ENCODE measurements around the gene ARHGEF2. TPM values are rescaled to one million over a fixed set of nuclear protein-coding genes. Genes with fewer than 3 reads are reported as not detected.
A peak's percentile ranks its signal among the peaks of the same experiment; 100 is the strongest.

Gene ARHGEF2
- polyA plus RNA-seq, 3 donors: 15.4 to 271 (median 18.6) TPM

DNA sequence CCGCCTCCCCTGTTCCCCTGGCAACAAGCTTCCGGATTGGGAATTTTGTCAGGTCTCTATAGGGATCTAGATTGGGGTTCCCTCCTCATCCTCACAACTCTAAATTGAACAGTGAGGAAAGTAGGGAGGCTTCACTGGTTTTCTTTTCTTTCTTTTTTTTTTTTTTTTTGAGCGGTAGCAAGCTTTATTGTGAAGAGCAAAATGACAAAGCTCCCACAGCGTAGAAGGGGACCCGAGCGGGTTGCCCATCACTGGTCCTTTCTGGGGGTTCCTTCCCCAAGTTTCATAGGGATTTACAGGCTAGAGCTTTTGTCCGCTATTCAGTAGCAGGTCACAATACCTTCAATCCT, 10.3 kb downstream of the ARHGEF2 start:
- 42% methylated on average over 4 of the region's 7 CpGs for WGBS (ENCODE audit: insufficient coverage)
- no peak for DNase-seq
- H3K9ac ChIP-seq (ENCODE audit: insufficient read depth, low read length, poor library complexity, severe bottlenecking): peak overlapping the region; percentile 61
- H3K4me3 ChIP-seq (replicated peaks in 1 of 3; ENCODE audit: low read depth in 2 of 3, low read length in 3 of 3): peak overlapping the region; percentile 3 to 94 (median 21)
- peaks cover 97% of the 10 kb centered on the region for H3K79me2 ChIP-seq (ENCODE audit: insufficient read depth, low read length)
- intact Hi-C loops (cut with micrococcal nuclease): no loop called here
- Mint-ChIP-seq H3K36me3 (peaks cover 70 to 83% of the 10 kb centered on the region in 2 donors), H3K4me3 (peak overlapping the region; percentile 81 to 88), H3K27me3 (ENCODE audit: low read depth in 3 of 3) (no peaks in the 10 kb centered on the region), H3K9me3 (no peaks in the 10 kb centered on the region), H3K27ac (peak overlapping the region; percentile 91 to 99 (median 95)), H3K4me1 (peaks cover 80% of the 10 kb centered on the region)
- peaks cover 97% of the 10 kb centered on the region for H4K20me1 ChIP-seq (ENCODE audit: insufficient read depth, low read length)
- peaks cover 75 to 83% of the 10 kb centered on the region in 2 donors for H3K36me3 ChIP-seq (replicated peaks in 1 of 2; ENCODE audit: control insufficient read depth in 1 of 2, insufficient read depth in 2 of 2, low read length in 2 of 2)
- H2AFZ ChIP-seq (ENCODE audit: insufficient read depth, low read depth, low read length, poor library complexity, severe bottlenecking): no peak overlapping the region
- H3K27ac ChIP-seq (ENCODE audit: low read depth in 1 of 2, low read length in 2 of 2): peak overlapping the region; percentile 60 to 97
- H3K4me2 ChIP-seq (replicated peaks; ENCODE audit: extremely low read depth, low read length, poor library complexity, severe bottlenecking): peak overlapping the region; percentile 83
- no peak for TF ChIP-seq CTCF (IDR thresholded peaks at IDR 0.05)
- peaks cover 84% of the 10 kb centered on the region in 2 donors for H3K4me1 ChIP-seq (ENCODE audit: control insufficient read depth in 1 of 2, insufficient read depth in 2 of 2, low read length in 2 of 2)
- H3K27me3 ChIP-seq (ENCODE audit: control insufficient read depth in 2 of 2, insufficient read depth in 2 of 2, low read length in 2 of 2): no peaks in the 10 kb centered on the region
- no peaks in the 10 kb centered on the region for H3K9me3 ChIP-seq (replicated peaks in 1 of 2; ENCODE audit: control insufficient read depth in 1 of 2, insufficient read depth in 1 of 2, low read length in 2 of 2)

DNA sequence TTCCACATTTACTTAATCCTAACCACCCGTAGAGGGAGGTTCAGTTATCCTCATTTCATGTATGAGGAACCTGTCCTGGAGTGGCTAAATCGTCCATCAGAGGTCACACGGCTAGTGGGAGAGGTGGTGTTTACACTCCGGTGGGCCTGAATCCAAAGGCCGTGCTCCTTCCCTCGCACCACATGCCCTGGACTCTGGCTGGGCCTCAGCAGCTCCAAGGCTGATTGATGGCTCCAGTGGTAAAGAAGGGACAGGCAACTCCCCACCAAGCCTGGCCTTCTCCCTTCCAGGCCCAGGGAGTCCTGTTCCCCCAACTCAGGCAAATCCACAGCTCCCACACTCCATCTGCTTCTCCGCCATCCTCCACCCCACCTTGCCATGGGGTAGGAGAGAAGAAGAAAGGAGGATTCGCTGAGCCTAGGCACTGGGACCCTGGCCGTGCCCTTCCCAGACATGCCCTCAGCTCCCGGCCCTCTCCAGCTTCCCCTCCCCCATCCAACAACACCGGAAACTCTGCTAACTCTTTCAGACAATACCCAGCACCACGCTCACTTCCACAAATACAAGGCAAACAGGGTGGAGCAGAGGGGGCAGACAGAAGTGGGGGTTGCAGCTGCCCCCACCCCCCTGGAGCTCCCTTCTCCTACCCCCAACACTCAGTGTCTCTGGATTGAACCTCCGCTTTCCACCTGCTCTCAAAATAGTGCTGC, 10.9 kb downstream of the ARHGEF2 start:
- Mint-ChIP-seq H3K4me1 (peaks cover 80% of the 10 kb centered on the region), H3K27me3 (ENCODE audit: low read depth in 3 of 3) (no peaks in the 10 kb centered on the region), H3K27ac (peak overlapping the region; percentile 91 to 99 (median 95)), H3K4me3 (peak overlapping the region; percentile 81 to 88), H3K36me3 (peaks cover 70 to 83% of the 10 kb centered on the region in 2 donors), H3K9me3 (no peaks in the 10 kb centered on the region)
- no peak overlapping the region for H2AFZ ChIP-seq (ENCODE audit: insufficient read depth, low read depth, low read length, poor library complexity, severe bottlenecking)
- peaks cover 79 to 83% of the 10 kb centered on the region in 2 donors for H3K36me3 ChIP-seq (replicated peaks in 1 of 2; ENCODE audit: control insufficient read depth in 1 of 2, insufficient read depth in 2 of 2, low read length in 2 of 2)
- no peaks in the 10 kb centered on the region for H3K9me3 ChIP-seq (replicated peaks in 1 of 2; ENCODE audit: control insufficient read depth in 1 of 2, insufficient read depth in 1 of 2, low read length in 2 of 2)
- peak overlapping the region; percentile 60 to 97 for H3K27ac ChIP-seq (ENCODE audit: low read depth in 1 of 2, low read length in 2 of 2)
- peak in 1 of 3 donors; percentile 33 for DNase-seq
- peaks cover 97% of the 10 kb centered on the region for H3K79me2 ChIP-seq (ENCODE audit: insufficient read depth, low read length)
- peaks cover 84% of the 10 kb centered on the region in 2 donors for H3K4me1 ChIP-seq (ENCODE audit: control insufficient read depth in 1 of 2, insufficient read depth in 2 of 2, low read length in 2 of 2)
- peak overlapping the region; percentile 3 to 94 (median 21) for H3K4me3 ChIP-seq (replicated peaks in 1 of 3; ENCODE audit: low read depth in 2 of 3, low read length in 3 of 3)
- H3K4me2 ChIP-seq (replicated peaks; ENCODE audit: extremely low read depth, low read length, poor library complexity, severe bottlenecking): peak overlapping the region; percentile 83
- no peaks in the 10 kb centered on the region for H3K27me3 ChIP-seq (ENCODE audit: control insufficient read depth in 2 of 2, insufficient read depth in 2 of 2, low read length in 2 of 2)
- 40% methylated on average over 4 of the region's 13 CpGs for WGBS (ENCODE audit: insufficient coverage)
- intact Hi-C loops (cut with micrococcal nuclease): no loop called here
- H4K20me1 ChIP-seq (ENCODE audit: insufficient read depth, low read length): peaks cover 97% of the 10 kb centered on the region
- H3K9ac ChIP-seq (ENCODE audit: insufficient read depth, low read length, poor library complexity, severe bottlenecking): peak overlapping the region; percentile 61
- TF ChIP-seq CTCF (IDR thresholded peaks at IDR 0.05): no peak
